Keratinocyte (primary cell): Measurements from ENCODE around the gene MAPT. TPM values are rescaled to one million over a fixed set of nuclear protein-coding genes. Genes with fewer than 3 reads are reported as not detected.

Experiments used
- DNase-seq: peaks from one replicate; pipeline ENCODE4 v3.0.0-alpha.2; 2011; ENCODE audit warnings: low read depth, missing footprints, low spot score
- FAIRE-seq: peaks from 2 replicates; lab custom pipeline; 2011; peaks lifted over from hg19 to GRCh38; lab: Jason Lieb, UNC
- H2AFZ ChIP-seq: 2 replicates; pipeline ENCODE4 v1.6.0; 2012; ENCODE audit warnings: low read length, control low read depth, inconsistent platforms; ENCODE audit not compliant: control insufficient read depth
- H3K27ac ChIP-seq: 2 replicates; pipeline ENCODE4 v1.5.1; 2011; ENCODE audit warnings: low read length; ENCODE audit not compliant: control insufficient read depth, insufficient read depth
- H3K27me3 ChIP-seq: 3 replicates; pipeline ENCODE4 v1.6.0; 2011; ENCODE audit warnings: low read length; ENCODE audit not compliant: control insufficient read depth, insufficient read depth; ENCODE audit errors: extremely low read depth
- H3K36me3 ChIP-seq, 2 experiments: 2 replicates in 1 of 2; 3 replicates in 1 of 2; pipeline ENCODE4 v1.5.1; 2011; ENCODE audit warnings: low read length in 2 of 2, mild to moderate bottlenecking in 1 of 2; ENCODE audit not compliant: control insufficient read depth in 2 of 2, insufficient read depth in 2 of 2; ENCODE audit errors: extremely low read depth in 1 of 2
- H3K4me1 ChIP-seq: 3 replicates; pipeline ENCODE4 v1.5.1; 2011; ENCODE audit warnings: low read length; ENCODE audit not compliant: control insufficient read depth, insufficient read depth; ENCODE audit errors: extremely low read depth
- H3K4me2 ChIP-seq: 3 replicates; pipeline ENCODE4 v1.6.0; 2011; ENCODE audit warnings: low read depth, low read length; ENCODE audit not compliant: control insufficient read depth, insufficient read depth; ENCODE audit errors: extremely low read depth
- H3K4me3 ChIP-seq, 3 experiments: fragments of 200-600 bp in 1 of 3; sonication (generic) in 1 of 3; 2 replicates in 2 of 3; 3 replicates in 1 of 3; pipeline ENCODE4 v1.5.1; 2011 to 2016; ENCODE audit warnings: low read length in 3 of 3, mild to moderate bottlenecking in 3 of 3, control low read depth in 2 of 3, inconsistent platforms in 1 of 3, low read depth in 1 of 3, mixed read lengths in 1 of 3, mixed run types in 1 of 3, moderate library complexity in 1 of 3; ENCODE audit not compliant: control insufficient read depth in 2 of 3, insufficient read depth in 2 of 3; ENCODE audit errors: extremely low read depth in 1 of 3
- H3K79me2 ChIP-seq: 2 replicates; pipeline ENCODE4 v1.6.0; 2012; ENCODE audit warnings: low read length; ENCODE audit not compliant: control insufficient read depth, insufficient read depth
- H3K9ac ChIP-seq: 3 replicates; pipeline ENCODE4 v1.6.0; 2011; ENCODE audit warnings: low read length; ENCODE audit not compliant: control insufficient read depth, insufficient read depth; ENCODE audit errors: extremely low read depth
- H3K9me1 ChIP-seq: 3 replicates; pipeline ENCODE4 v1.6.0; 2011; ENCODE audit warnings: low read length; ENCODE audit not compliant: control insufficient read depth, insufficient read depth; ENCODE audit errors: extremely low read depth
- H3K9me3 ChIP-seq: 2 replicates; pipeline ENCODE4 v1.5.1; 2012; ENCODE audit warnings: low read depth, low read length; ENCODE audit not compliant: control insufficient read depth
- H4K20me1 ChIP-seq: 3 replicates; pipeline ENCODE4 v1.6.0; 2011; ENCODE audit warnings: low read length; ENCODE audit not compliant: control insufficient read depth, insufficient read depth; ENCODE audit errors: extremely low read depth
- EZH2 ChIP-seq: IDR thresholded peaks from one replicate; pipeline ENCODE4 v1.6.1; 2012; ENCODE audit warnings: inconsistent platforms, mild to moderate bottlenecking, low read length, moderate library complexity
- dilution Hi-C: fragments of 300-500 bp; cut with MboI; formaldehyde crosslinking; loops from one replicate; pipeline ENCODE4 v1.7.0; 2020; ENCODE audit warnings: low sequenced_read_pairs; ENCODE audit not compliant: extremely low pct_ligation_motif_present
- polyA plus RNA-seq, 5 experiments: library from polyadenylated mRNA; depleted of rRNA in 3 of 5; stranded (reverse) in 3 of 5; stranded (forward) in 1 of 5; unstranded in 1 of 5; fragments of >200 nt; gene quantifications; 1 replicate in 1 of 5; 2 replicates in 3 of 5; 3 replicates in 1 of 5; pipeline versions ENCODE4 v1.2.1 to v1.2.3, GENCODE V29; 2011 to 2012; ENCODE audit warnings: missing spikeins in 2 of 5, low read depth in 1 of 5, low replicate concordance in 1 of 5
- TF ChIP-seq, protein P1 (sequence below), 3 experiments: IDR thresholded peaks in 1 of 3; conservative IDR thresholded peaks in 1 of 3; optimal IDR thresholded peaks in 1 of 3; 2 replicates in 2 of 3; 3 replicates in 1 of 3; pipeline versions ENCODE3 to v1.5.1; 2011; ENCODE audit warnings: low read length in 3 of 3, mild to moderate bottlenecking in 3 of 3, moderate library complexity in 2 of 3, control low read depth in 1 of 3, inconsistent platforms in 1 of 3; ENCODE audit not compliant: insufficient read depth in 2 of 3; ENCODE audit errors: extremely low read depth in 1 of 3

Gene MAPT
- polyA plus RNA-seq, 1 donor (not counting 4 experiments of a cell fraction or from before 2014, with no cell fraction given), result 0.08 TPM

DNA sequence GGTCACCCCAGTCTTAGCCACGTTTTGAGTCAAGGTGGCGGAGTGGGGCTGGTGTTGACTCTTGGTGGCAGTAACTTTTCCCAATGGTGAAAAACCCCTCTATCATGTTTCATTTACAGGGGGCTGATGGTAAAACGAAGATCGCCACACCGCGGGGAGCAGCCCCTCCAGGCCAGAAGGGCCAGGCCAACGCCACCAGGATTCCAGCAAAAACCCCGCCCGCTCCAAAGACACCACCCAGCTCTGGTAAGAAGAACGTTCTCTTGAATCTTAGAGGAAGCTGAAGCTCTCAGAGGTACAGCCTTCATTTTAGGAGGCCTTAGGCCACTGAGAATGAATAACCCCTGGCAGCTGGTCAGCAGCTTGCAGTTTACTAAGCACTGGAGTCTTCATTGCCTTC lies 97.0 kb downstream of the MAPT start:
- no peak for DNase-seq
- H3K27ac ChIP-seq, result no peak overlapping the region
- no peak overlapping the region for H3K4me2 ChIP-seq
- H3K36me3 ChIP-seq, result no peaks in the 10 kb centered on the region
- H2AFZ ChIP-seq, result no peak overlapping the region
- H3K27me3 ChIP-seq, result peaks cover 7% of the 10 kb centered on the region
- FAIRE-seq, result no peak
- TF ChIP-seq, protein P1, sequence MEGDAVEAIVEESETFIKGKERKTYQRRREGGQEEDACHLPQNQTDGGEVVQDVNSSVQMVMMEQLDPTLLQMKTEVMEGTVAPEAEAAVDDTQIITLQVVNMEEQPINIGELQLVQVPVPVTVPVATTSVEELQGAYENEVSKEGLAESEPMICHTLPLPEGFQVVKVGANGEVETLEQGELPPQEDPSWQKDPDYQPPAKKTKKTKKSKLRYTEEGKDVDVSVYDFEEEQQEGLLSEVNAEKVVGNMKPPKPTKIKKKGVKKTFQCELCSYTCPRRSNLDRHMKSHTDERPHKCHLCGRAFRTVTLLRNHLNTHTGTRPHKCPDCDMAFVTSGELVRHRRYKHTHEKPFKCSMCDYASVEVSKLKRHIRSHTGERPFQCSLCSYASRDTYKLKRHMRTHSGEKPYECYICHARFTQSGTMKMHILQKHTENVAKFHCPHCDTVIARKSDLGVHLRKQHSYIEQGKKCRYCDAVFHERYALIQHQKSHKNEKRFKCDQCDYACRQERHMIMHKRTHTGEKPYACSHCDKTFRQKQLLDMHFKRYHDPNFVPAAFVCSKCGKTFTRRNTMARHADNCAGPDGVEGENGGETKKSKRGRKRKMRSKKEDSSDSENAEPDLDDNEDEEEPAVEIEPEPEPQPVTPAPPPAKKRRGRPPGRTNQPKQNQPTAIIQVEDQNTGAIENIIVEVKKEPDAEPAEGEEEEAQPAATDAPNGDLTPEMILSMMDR (optimal IDR thresholded peaks at IDR 0.05 in 1 of 3, IDR thresholded peaks at IDR 0.05 in 1 of 3, conservative IDR thresholded peaks at IDR 0.05 in 1 of 3; ENCODE audit: extremely low read depth in 1 of 3, insufficient read depth in 2 of 3, low read length in 3 of 3), result no peak
- TF ChIP-seq EZH2, result no peak
- H3K9ac ChIP-seq, result no peak overlapping the region
- dilution Hi-C loops, result no loop called here
- no peaks in the 10 kb centered on the region for H4K20me1 ChIP-seq
- H3K79me2 ChIP-seq, result no peaks in the 10 kb centered on the region
- no peaks in the 10 kb centered on the region for H3K9me1 ChIP-seq
- H3K9me3 ChIP-seq, result no peaks in the 10 kb centered on the region
- H3K4me3 ChIP-seq, result no peak overlapping the region
- no peaks in the 10 kb centered on the region for H3K4me1 ChIP-seq

DNA sequence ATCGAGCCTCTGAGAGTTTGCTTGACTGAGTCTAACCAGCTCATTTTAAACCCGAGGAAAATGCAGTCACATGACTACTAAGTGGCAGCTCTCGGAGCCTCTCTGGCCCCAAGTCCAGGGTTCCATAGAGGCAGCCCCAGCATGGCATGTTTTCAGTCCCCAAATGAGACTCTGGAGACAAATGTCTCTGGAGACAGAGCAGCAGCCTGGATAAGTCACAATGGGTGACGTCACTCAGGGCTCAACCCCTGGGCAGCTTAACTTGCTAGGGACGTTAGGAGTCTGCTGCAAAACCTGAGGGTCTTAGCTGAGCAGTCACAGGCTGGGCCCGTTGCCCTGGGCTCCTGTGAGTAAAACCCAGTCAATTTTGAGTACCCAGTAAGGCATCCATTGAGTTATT lies 97.8 kb downstream of the MAPT start:
- TF ChIP-seq, protein P1 (optimal IDR thresholded peaks at IDR 0.05 in 1 of 3, IDR thresholded peaks at IDR 0.05 in 1 of 3, conservative IDR thresholded peaks at IDR 0.05 in 1 of 3; ENCODE audit: extremely low read depth in 1 of 3, insufficient read depth in 2 of 3, low read length in 3 of 3), result no peak
- no peak for TF ChIP-seq EZH2

More for the DNA sequence above, 97.8 kb downstream of the MAPT start:
- H3K27ac ChIP-seq, result no peak overlapping the region
- no peak overlapping the region for H3K9ac ChIP-seq
- no peak for FAIRE-seq
- no peaks in the 10 kb centered on the region for H3K79me2 ChIP-seq
- no peaks in the 10 kb centered on the region for H3K9me1 ChIP-seq
- no peaks in the 10 kb centered on the region for H3K4me1 ChIP-seq
- no peak overlapping the region for H3K4me2 ChIP-seq
- DNase-seq, result no peak
- no peak overlapping the region for H3K4me3 ChIP-seq
- H3K36me3 ChIP-seq, result no peaks in the 10 kb centered on the region
- H4K20me1 ChIP-seq, result no peaks in the 10 kb centered on the region
- no peak overlapping the region for H2AFZ ChIP-seq
- no peaks in the 10 kb centered on the region for H3K9me3 ChIP-seq
- H3K27me3 ChIP-seq, result peaks cover 14% of the 10 kb centered on the region
- dilution Hi-C loops, result no loop called here
